Muscle layer of duodenum (tissue), 2 donors: ENCODE data around the gene DNAH9.

Experiments used
- H3K27ac ChIP-seq: one replicate; pipeline ENCODE4 v1.7.0; 2013; ENCODE audit warnings: mild to moderate bottlenecking, low read length
- H3K27me3 ChIP-seq: one replicate; pipeline ENCODE4 v1.7.0; 2013; ENCODE audit warnings: low read depth, mild to moderate bottlenecking, control low read depth, low read length
- H3K36me3 ChIP-seq, 2 donors: one replicate each; pipeline ENCODE4 v1.7.0; 2013; ENCODE audit warnings: low read length in 2 of 2, control low read depth in 1 of 2, mild to moderate bottlenecking in 1 of 2; ENCODE audit not compliant: insufficient read depth in 2 of 2, control insufficient read depth in 1 of 2
- H3K4me1 ChIP-seq, 2 donors: one replicate each; pipeline ENCODE4 v1.7.0; 2013; ENCODE audit warnings: low read length in 2 of 2, mild to moderate bottlenecking in 2 of 2, control low read depth in 1 of 2, moderate library complexity in 1 of 2; ENCODE audit not compliant: insufficient read depth in 2 of 2, control insufficient read depth in 1 of 2
- H3K4me3 ChIP-seq, 2 donors: one replicate each; pipeline ENCODE4 v1.7.0; 2013; ENCODE audit warnings: low read length in 2 of 2, low read depth in 1 of 2, mild to moderate bottlenecking in 1 of 2
- H3K9me3 ChIP-seq, 2 donors: one replicate each; pipeline ENCODE4 v1.7.0; 2013; ENCODE audit warnings: low read length in 2 of 2, control low read depth in 1 of 2, mild to moderate bottlenecking in 1 of 2; ENCODE audit not compliant: control insufficient read depth in 1 of 2
- donor health status: healthy.

DNAH9 gene

GRCh38 chr17:11682646-11683045 lies 84.4 kb downstream of the DNAH9 start:
- no peaks in the 10 kb centered on the region for H3K27me3 ChIP-seq
- no peak overlapping the region for H3K4me3 ChIP-seq
- H3K4me1 ChIP-seq = no peaks in the 10 kb centered on the region
- no peaks in the 10 kb centered on the region for H3K36me3 ChIP-seq
- no peak overlapping the region for H3K27ac ChIP-seq
- no peaks in the 10 kb centered on the region for H3K9me3 ChIP-seq

- Histone ChIP-seq H3K9me3 (no peaks in the 10 kb centered on the region), H3K36me3 (no peaks in the 10 kb centered on the region), H3K27ac (no peak overlapping the region), H3K4me3 (no peak overlapping the region), H3K27me3 (no peaks in the 10 kb centered on the region), H3K4me1 (no peaks in the 10 kb centered on the region)
These were observed 92.4 kb downstream of the DNAH9 start for GRCh38 chr17:11690681-11691080.

GRCh38 chr17:11692688-11693087 lies 94.4 kb downstream of the DNAH9 start:
- no peaks in the 10 kb centered on the region for H3K36me3 ChIP-seq
- no peak overlapping the region for H3K4me3 ChIP-seq
- no peaks in the 10 kb centered on the region for H3K27me3 ChIP-seq
- H3K27ac ChIP-seq = no peak overlapping the region
- no peaks in the 10 kb centered on the region for H3K9me3 ChIP-seq
- no peaks in the 10 kb centered on the region for H3K4me1 ChIP-seq

- Histone ChIP-seq H3K27me3 (no peaks in the 10 kb centered on the region), H3K4me1 (no peaks in the 10 kb centered on the region), H3K36me3 (no peaks in the 10 kb centered on the region), H3K27ac (no peak overlapping the region), H3K9me3 (no peaks in the 10 kb centered on the region), H3K4me3 (no peak overlapping the region)
These were observed 95.0 kb downstream of the DNAH9 start for GRCh38 chr17:11693284-11693683.

GRCh38 chr17:11700668-11701067 lies 102.4 kb downstream of the DNAH9 start:
- no peak overlapping the region for H3K27ac ChIP-seq
- H3K36me3 ChIP-seq = no peaks in the 10 kb centered on the region
- H3K4me3 ChIP-seq = no peak overlapping the region
- no peaks in the 10 kb centered on the region for H3K9me3 ChIP-seq
- H3K27me3 ChIP-seq = no peaks in the 10 kb centered on the region
- H3K4me1 ChIP-seq = no peaks in the 10 kb centered on the region

- no peaks in the 10 kb centered on the region for H3K4me1 ChIP-seq
- H3K9me3 ChIP-seq = no peaks in the 10 kb centered on the region
- H3K27me3 ChIP-seq = no peaks in the 10 kb centered on the region
- no peak overlapping the region for H3K4me3 ChIP-seq
- no peak overlapping the region for H3K27ac ChIP-seq
- no peaks in the 10 kb centered on the region for H3K36me3 ChIP-seq
These were observed 103.6 kb downstream of the DNAH9 start for GRCh38 chr17:11701911-11702310.

- Histone ChIP-seq H3K27me3 (no peaks in the 10 kb centered on the region), H3K4me1 (no peaks in the 10 kb centered on the region), H3K9me3 (no peaks in the 10 kb centered on the region), H3K36me3 (no peaks in the 10 kb centered on the region), H3K4me3 (no peak overlapping the region), H3K27ac (no peak overlapping the region)
These were observed 105.8 kb downstream of the DNAH9 start for GRCh38 chr17:11704041-11704440.

- H3K36me3 ChIP-seq = no peaks in the 10 kb centered on the region
- H3K27ac ChIP-seq = no peak overlapping the region
- no peaks in the 10 kb centered on the region for H3K4me1 ChIP-seq
- H3K4me3 ChIP-seq = no peak overlapping the region
- no peaks in the 10 kb centered on the region for H3K9me3 ChIP-seq
- H3K27me3 ChIP-seq = no peaks in the 10 kb centered on the region
These were observed 106.8 kb downstream of the DNAH9 start for GRCh38 chr17:11705111-11705510.

GRCh38 chr17:11707586-11707985 lies 109.3 kb downstream of the DNAH9 start:
- no peak overlapping the region for H3K27ac ChIP-seq
- H3K36me3 ChIP-seq = no peaks in the 10 kb centered on the region
- H3K27me3 ChIP-seq = no peaks in the 10 kb centered on the region
- H3K9me3 ChIP-seq = no peaks in the 10 kb centered on the region
- H3K4me1 ChIP-seq = no peaks in the 10 kb centered on the region
- no peak overlapping the region for H3K4me3 ChIP-seq

- no peak overlapping the region for H3K27ac ChIP-seq
- no peaks in the 10 kb centered on the region for H3K36me3 ChIP-seq
- H3K9me3 ChIP-seq = no peaks in the 10 kb centered on the region
These were observed 114.2 kb downstream of the DNAH9 start for GRCh38 chr17:11712456-11712855.

GRCh38 chr17:11719203-11719602 lies 120.9 kb downstream of the DNAH9 start:
- Histone ChIP-seq H3K27ac (no peak overlapping the region), H3K4me1 (no peaks in the 10 kb centered on the region), H3K27me3 (no peaks in the 10 kb centered on the region), H3K9me3 (no peaks in the 10 kb centered on the region), H3K4me3 (no peak overlapping the region), H3K36me3 (no peaks in the 10 kb centered on the region)

More at GRCh38 chr17:11712456-11712855, 114.2 kb downstream of the DNAH9 start:
- H3K27me3 ChIP-seq = no peaks in the 10 kb centered on the region
- H3K4me1 ChIP-seq = no peaks in the 10 kb centered on the region
- H3K4me3 ChIP-seq = no peak overlapping the region

GRCh38 chr17:11719856-11720255 lies 121.6 kb downstream of the DNAH9 start:
- H3K36me3 ChIP-seq = no peaks in the 10 kb centered on the region
- H3K4me1 ChIP-seq = no peaks in the 10 kb centered on the region
- H3K9me3 ChIP-seq = no peaks in the 10 kb centered on the region
- no peak overlapping the region for H3K27ac ChIP-seq
- no peaks in the 10 kb centered on the region for H3K27me3 ChIP-seq
- H3K4me3 ChIP-seq = no peak overlapping the region
